HG03521 (cell line): ENCODE measurements around the gene TMEM135.
A peak's percentile ranks its signal among the peaks of the same experiment; 100 is the strongest.
"Not testable (repeated sequence)": the region's sequence is repeated elsewhere in the genome, so short reads cannot be mapped to it uniquely, and the experiment has no call there.

Experiments
- ATAC-seq: cut with Tn5 transposase; IDR thresholded peaks from one replicate; pipeline ENCODE4 v1.9.1; 2021; ENCODE audit warnings: mild to moderate bottlenecking, moderate library complexity; ENCODE audit not compliant: unreplicated experiment

Gene TMEM135

GRCh38 chr11:87076260-87076783 is 38.6 kb downstream of the TMEM135 start:
- no peak for ATAC-seq

GRCh38 chr11:87076874-87077429 is 39.2 kb downstream of the TMEM135 start:
- no peak for ATAC-seq

- no peak for ATAC-seq
These were observed 43.6 kb downstream of the TMEM135 start for GRCh38 chr11:87081358-87081757.

GRCh38 chr11:87082590-87082989 is 44.9 kb downstream of the TMEM135 start:
- ATAC-seq = no peak

GRCh38 chr11:87083029-87083428 is 45.3 kb downstream of the TMEM135 start:
- no peak for ATAC-seq

GRCh38 chr11:87092159-87092558 is 54.4 kb downstream of the TMEM135 start:
- ATAC-seq = no peak

GRCh38 chr11:87092567-87092966 is 54.8 kb downstream of the TMEM135 start:
- no peak for ATAC-seq

- peak; percentile 88 for ATAC-seq
These were observed 59.8 kb downstream of the TMEM135 start for GRCh38 chr11:87097582-87097981.

GRCh38 chr11:87101956-87102580 is 64.3 kb downstream of the TMEM135 start:
- ATAC-seq = no peak

GRCh38 chr11:87105826-87106225 is 68.1 kb downstream of the TMEM135 start:
- ATAC-seq = not testable (repeated sequence)

- not testable (repeated sequence) for ATAC-seq
These were observed 69.6 kb downstream of the TMEM135 start for GRCh38 chr11:87107379-87107778.

GRCh38 chr11:87110443-87111131 is 72.9 kb downstream of the TMEM135 start:
- no peak for ATAC-seq

- ATAC-seq = no peak
These were observed 76.4 kb downstream of the TMEM135 start for GRCh38 chr11:87114093-87114492.

GRCh38 chr11:87116185-87116584 is 78.5 kb downstream of the TMEM135 start:
- ATAC-seq = no peak

GRCh38 chr11:87120937-87121336 is 83.2 kb downstream of the TMEM135 start:
- no peak for ATAC-seq

- ATAC-seq = no peak
These were observed 85.1 kb downstream of the TMEM135 start for GRCh38 chr11:87122852-87123251.

- no peak for ATAC-seq
These were observed 87.5 kb downstream of the TMEM135 start for GRCh38 chr11:87125257-87125656.

- no peak for ATAC-seq
These were observed 89.4 kb downstream of the TMEM135 start for GRCh38 chr11:87127101-87127500.

GRCh38 chr11:87128372-87128771 is 90.6 kb downstream of the TMEM135 start:
- no peak for ATAC-seq

- no peak for ATAC-seq
These were observed 96.9 kb downstream of the TMEM135 start for GRCh38 chr11:87134524-87135106.

GRCh38 chr11:87136236-87136635 is 98.5 kb downstream of the TMEM135 start:
- no peak for ATAC-seq

- ATAC-seq = no peak
These were observed 100.0 kb downstream of the TMEM135 start for GRCh38 chr11:87137711-87138110.
